DMS 273 (cell line): ENCODE measurements around the gene SHC2.

Source experiments
- DNase-seq: peaks from one replicate; lab custom pipeline; 2025; ENCODE audit not compliant: unreplicated experiment; lab: John Stamatoyannopoulos, UW

Gene SHC2

DNA sequence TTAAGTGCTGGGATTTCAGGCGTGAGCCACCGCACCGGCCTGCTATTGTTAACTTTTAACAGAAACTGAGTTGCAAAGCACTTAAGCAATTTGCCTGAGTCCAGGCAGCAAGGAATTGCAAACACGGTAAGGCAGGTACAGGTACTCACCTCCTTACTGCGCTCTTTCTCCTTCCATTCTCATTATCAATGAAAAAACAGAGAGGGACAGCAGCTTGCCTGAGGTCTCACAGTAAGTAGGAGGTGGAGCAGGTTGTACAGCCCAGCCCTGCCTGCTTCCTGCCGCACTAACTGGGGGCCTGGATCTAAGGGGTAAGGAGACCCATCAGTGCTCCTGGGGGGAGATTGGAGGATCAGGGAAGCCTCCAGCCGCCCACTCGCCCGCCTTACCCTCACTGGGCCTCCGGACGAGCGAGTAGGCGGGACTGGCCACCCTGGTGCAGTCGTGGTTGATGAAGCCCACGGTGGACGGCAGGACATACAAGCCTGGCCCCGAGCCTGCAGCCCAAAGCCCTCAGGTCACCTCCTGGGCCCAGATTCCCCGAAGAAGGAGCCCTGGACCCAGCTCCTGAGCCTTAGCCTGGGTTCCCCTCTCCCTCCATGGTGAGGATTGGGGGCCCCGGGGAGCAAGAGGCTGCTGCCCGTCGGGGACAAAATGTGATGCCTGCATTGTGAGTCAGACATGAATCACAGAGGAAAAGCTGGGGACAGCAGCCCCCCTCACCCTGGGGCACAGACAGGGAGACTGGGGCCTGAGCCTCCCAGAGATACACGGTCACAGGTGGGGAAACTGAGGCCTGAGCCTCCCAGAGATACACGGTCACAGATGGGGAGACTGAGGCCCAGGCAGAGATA, 11.4 kb upstream of the SHC2 start:
- no peak for DNase-seq

DNA sequence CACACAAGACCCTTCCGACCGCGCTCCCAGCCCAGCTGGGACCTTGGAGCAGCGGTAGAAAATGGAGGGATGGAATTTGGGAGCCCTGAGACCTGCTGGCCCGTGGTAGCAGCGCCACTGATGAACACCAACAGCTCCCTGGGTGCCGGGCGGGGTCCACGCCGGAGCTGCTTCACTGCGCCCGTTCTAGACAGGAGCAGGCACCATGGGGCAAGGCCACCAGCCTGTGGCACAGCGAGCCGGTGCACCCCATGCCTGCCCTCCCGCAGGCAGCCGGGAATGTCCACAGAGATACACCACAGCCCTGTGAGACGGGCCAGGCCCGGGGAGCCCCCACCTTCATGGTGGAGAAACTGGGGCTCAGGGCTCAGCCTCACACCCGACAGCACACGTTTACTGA, 9.9 kb upstream of the SHC2 start:
- no peak for DNase-seq

DNA sequence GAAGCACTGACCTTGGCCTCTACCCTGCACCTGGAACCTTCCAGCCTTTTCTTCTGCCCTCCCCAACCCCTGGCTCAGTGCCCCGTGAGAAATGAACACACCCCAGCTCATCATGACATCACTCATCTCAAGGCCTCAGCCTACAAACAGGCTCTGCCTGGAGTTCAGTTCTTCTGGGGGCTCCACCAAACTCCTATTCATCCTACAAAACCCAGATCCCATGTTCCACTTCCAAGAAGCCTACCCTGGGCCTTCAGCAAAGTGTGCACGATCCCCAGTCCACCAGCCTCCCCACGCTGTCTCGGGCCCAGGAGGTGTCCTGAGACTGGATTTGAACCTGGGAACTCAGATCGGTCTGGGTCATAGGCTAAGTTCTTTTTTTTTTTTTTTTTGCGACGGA, 9.0 kb upstream of the SHC2 start:
- DNase-seq = no peak

GRCh38 chr19:468587-469256, 7.9 kb upstream of the SHC2 start:
- DNase-seq = no peak

DNA sequence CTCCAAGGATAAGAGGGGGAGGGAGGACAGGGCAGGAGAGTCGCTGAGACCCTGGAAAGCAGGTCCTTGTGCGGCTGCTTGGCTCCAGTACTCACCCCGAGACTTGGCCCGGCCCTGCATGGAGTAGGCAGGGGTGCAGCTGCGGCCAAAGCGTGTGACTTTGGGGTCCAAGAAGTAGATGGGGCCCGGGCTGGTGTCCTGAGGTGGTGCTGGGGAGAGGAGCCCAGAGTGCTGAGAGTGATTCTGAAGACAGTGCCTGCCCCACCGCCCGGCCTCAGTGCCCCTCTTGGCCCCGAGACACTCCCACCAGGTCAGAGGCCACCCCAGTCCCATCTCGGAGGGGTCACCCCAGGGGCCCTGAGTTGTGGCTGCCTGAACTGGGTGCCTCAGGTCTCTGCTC, 6.7 kb upstream of the SHC2 start:
- no peak for DNase-seq

GRCh38 chr19:465056-465816, 4.4 kb upstream of the SHC2 start:
- no peak for DNase-seq

DNA sequence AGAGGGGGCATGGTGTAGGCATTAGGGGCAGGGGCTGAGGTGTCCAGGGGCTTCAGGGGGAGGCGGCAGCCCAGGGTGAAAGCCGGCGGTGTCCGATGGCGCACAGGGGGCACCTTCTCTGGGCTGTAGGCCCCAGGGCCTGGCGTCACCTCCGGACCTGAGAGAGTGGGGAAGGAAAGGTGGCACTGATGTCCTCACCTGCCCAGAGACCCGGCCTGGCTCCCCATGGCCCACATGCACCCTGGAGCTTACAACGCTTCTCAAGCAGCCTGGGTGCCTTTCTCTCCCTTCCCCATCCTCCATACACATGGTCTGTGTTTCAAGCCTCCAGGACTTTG, 3.3 kb upstream of the SHC2 start:
- no peak for DNase-seq

- no peak for DNase-seq
Measured at GRCh38 chr19:463483-464207, 2.8 kb upstream of the SHC2 start.

DNA sequence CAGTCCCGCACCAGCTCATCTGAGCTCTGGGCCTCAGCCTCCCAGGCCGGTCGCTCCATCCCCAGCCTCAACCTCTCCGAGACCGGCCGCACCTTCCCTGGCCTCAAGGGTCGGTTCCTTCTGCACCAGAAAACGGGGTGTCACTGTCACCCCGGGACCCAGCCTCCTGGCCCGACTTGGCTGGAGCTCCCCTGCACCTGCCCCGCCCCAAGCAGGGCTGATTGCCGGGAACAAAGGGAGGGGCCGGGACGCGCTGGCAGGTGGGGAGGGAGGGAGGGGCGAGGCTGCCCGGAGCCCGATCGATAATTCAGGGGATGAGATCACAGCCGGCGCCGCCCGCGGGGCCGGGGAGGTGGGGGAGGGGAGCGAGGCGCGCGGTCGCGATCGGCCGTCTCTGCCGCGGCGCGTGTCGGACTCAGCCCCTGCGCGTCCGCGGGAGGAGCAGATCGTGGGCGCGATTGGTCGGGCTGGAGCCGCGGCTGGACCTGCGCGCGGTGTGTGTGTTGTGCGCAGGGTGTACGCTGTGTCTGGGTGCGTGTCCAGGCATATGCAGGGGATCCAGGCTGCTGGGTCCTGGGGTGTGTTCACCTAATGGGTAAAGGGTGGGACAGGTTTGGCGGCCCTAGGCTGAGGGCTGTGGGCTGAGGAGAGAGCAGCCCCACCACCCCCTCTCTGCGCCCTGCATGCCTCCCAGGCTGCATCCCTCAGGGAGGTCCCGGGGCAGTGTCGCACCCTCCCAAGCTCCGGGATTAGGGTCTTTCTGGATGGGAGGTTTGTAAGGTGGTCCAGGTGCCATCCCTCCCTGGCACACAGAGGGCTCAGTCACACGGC, 1.1 kb upstream of the SHC2 start:
- peak; percentile 54 for DNase-seq

GRCh38 chr19:459724-460511, 915 bp downstream of the SHC2 start:
- peak; percentile 75 for DNase-seq

DNA sequence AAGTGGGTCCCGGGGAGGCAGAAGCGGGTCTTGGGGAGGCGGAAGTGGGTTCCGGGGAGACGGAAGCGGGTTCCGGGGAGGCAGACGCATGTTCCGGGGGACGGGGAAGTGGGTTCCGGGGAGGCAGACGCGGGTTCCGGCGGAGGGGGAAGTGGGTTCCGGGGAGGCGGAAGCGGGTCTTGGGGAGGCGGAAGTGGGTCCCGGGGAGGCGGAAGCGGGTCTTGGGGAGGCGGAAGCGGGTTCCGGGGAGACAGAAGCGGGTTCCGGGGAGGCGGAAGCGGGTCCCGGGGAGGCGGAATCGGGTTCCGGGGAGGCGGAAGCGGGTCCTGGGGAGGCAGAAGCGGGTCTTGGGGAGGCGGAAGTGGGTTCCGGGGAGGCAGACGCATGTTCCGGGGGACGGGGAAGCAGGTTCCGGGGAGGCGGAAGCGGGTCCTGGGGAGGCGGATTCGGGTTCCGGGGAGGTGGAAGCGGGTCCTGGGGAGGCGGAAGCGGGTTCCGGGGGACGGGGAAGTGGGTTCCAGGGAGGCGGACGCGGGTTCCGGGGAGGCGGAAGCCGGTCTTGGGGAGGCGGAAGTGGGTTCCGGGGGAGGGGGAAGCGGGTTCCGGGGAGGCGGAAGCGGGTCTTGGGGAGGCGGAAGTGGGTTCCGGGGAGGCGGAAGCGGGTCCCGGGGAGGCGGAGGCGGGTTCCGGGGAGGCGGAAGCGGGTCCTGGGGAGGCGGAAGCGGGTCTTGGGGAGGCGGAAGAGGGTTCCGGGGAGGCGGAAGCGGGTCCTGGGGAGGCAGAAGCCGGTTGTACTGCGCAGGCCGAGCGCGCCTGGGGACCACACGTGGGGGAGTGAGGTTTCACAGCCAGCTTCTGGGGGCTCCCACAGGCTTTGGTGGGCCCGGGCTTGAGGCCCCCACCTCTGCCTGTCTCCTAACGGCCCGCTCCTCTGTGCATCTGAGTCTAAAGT, 2.5 kb downstream of the SHC2 start:
- no peak for DNase-seq

- no peak for DNase-seq
Measured at GRCh38 chr19:457636-458035, 3.2 kb downstream of the SHC2 start.

GRCh38 chr19:456547-457110, 4.2 kb downstream of the SHC2 start:
- DNase-seq = no peak

- no peak for DNase-seq
Measured at GRCh38 chr19:455851-456546, 4.8 kb downstream of the SHC2 start.

DNA sequence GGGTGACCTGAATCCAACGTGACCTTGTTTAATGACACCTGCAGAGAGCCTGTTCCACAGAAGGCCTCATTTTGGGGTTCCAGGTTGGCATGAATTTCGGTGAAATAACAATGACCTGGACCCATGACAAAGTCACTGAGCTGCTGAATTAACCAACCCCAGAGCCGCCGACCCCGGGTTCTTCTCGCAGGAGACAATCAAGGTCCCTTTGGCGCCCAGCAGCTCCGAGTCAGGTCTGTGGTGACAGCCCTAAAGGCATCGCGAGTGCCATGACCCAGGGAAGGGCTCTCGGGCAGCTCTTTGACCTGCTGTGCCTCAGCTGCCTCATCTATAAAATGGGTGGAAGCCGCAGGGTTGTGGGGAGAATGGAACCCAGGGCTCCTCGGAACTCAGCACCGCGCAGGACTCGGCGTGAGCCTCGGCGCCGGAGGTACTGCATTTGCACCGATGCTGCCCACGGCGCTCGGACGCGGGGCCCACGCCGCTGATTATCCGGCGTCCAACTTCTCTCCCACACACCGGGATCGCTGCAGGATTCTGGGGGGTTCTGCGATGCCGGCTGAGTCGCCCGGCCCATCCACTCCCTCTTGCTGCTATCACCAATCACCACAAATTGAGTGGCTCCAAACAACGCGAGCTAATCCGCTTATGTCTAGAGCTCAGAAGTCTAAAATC, 5.7 kb downstream of the SHC2 start:
- DNase-seq = no peak

DNA sequence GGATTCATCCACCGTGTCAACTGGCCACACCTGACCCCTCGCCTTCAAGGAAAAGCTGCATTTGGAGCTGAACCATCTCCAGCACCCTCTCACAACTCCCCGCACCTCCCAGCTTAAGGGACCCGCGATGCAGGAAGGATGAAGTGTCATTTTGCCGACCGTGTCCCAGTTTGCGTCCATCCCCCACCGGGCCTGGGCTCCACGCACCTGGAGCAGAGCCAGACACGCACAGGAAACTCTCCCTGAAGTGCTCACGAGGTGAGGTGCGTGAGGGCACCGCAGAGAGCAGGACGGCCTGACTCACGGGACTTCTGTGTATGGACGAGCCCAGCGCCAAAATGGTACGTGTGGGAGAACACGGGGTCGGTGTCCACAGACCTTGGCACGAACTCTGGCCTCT, 7.2 kb downstream of the SHC2 start:
- DNase-seq = no peak

- no peak for DNase-seq
Measured at GRCh38 chr19:452829-453228, 8.0 kb downstream of the SHC2 start.
